ENCODE results near the gene OTOP2. TPM values are rescaled to one million over a fixed set of nuclear protein-coding genes. Genes with fewer than 3 reads are reported as not detected.
A peak's percentile ranks its signal among the peaks of the same experiment; 100 is the strongest.

The OTOP2 gene
- total and polyA plus RNA-seq, 9 of the 15 experiments (the other 6 are each of a cell fraction or from before 2014, with no cell fraction given): 0.04 to 0.36 (median 0.14) TPM; not detected in 1

DNA sequence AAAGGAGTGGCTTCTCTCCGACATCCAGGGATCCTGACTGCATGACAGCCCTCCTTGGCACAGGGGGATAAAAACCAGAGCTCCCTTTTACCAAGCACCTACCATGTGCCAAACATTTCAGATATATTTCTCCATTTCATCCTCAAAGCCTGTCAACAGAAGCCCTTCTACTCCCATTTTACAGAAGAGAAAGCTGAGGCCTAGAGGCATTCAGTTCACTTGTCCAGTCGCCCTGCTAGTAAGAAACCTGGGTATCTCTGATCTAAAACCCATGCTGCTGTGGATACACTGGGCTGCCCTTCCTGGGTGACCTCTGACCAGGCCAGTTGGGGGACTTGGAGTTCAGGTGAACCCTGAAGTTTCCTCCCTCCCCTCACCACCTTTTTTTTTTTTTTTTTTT, 45.4 kb upstream of the OTOP2 start (continued):
- TF ChIP-seq ATF3 (IDR thresholded peaks at IDR 0.05) (no peak), ATF3 (CRISPR knock-in tag; conservative IDR thresholded peaks at IDR 0.05) (no peak), L3MBTL2 (IDR thresholded peaks at IDR 0.05) (no peak), SLC30A9 (CRISPR knock-in tag; IDR thresholded peaks at IDR 0.05) (no peak), FOXP4 (CRISPR knock-in tag; IDR thresholded peaks at IDR 0.05; ENCODE audit: borderline replicate concordance) (no peak), BCOR (IDR thresholded peaks at IDR 0.05) (peak; percentile 82), ZBTB40 (IDR thresholded peaks at IDR 0.05) (no peak), ZBTB40 (CRISPR knock-in tag; IDR thresholded peaks at IDR 0.05) (no peak), ZKSCAN8 (CRISPR knock-in tag; IDR thresholded peaks at IDR 0.05) (no peak), KDM1A (IDR thresholded peaks at IDR 0.05) (peak; percentile 44; a peak in 2 of 4 replicates)
